GM20431 (cell line): ENCODE measurements around the gene PANX1.
"Not testable (repeated sequence)": the region's sequence is repeated elsewhere in the genome, so short reads cannot be mapped to it uniquely, and the experiment has no call there.

Source experiments
- in situ Hi-C: fragments of 300-500 bp; cut with MseI, MboI; formaldehyde crosslinking; loops from one replicate; pipeline ENCODE4 v1.15.0; 2020; ENCODE audit warnings: low sequenced_read_pairs; ENCODE audit not compliant: unreplicated experiment

Gene PANX1

DNA sequence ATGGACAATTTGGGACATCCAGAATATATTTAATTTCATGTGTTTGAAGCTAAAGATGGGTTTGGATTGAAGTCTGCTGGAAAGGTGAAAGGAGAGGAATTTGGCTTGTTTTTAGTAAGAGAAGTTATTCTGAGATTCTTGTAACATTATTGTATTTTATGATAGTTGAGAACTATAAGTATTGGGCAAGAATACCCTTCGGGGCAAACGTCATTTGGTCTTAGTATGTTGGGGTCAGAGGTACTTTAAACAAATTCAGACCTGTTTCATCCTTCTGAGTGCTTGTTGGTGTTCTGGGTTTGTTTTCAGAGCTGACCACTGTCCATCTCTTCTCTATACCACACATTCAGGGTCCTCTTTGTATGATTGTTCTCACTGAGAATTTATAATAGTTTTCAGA lies 19.5 kb downstream of the PANX1 start:
- in situ Hi-C loops: no loop called here

DNA sequence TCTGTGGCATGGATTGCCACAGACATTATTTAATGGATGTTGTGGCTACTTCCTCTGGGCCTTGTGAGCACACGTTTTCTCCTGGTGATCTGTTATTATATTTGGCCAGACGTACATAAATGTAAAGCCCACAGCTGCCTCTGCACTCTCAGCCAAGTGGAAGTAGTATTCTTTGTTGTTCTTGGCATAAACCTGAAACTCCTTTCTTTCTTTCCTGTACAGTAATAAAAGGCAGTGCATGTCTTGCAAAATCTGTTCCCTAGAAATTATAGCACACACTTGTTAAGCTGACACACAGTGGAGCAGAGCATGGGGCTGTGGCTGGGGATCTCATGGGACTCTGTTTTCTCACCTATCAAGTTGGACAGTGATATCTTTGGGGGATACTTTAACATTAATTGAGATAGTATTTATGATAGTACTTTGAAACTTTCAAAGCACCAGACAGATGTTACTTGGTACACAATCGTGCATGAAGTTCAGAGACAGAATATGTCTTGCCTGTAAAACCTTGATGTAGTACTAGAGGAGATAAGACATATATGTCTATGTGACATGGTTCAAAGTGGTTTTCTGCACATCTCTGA lies 20.9 kb downstream of the PANX1 start:
- in situ Hi-C loops: no loop called here

GRCh38 chr11:94150056-94150455 lies 21.4 kb downstream of the PANX1 start:
- in situ Hi-C loops: no loop called here

- in situ Hi-C loops: no loop called here
Measured at GRCh38 chr11:94150704-94151685, 22.4 kb downstream of the PANX1 start.

GRCh38 chr11:94151903-94152677 lies 23.4 kb downstream of the PANX1 start:
- in situ Hi-C loops: no loop called here

- in situ Hi-C loops: no loop called here
Measured at GRCh38 chr11:94152678-94153065, 24.0 kb downstream of the PANX1 start.

DNA sequence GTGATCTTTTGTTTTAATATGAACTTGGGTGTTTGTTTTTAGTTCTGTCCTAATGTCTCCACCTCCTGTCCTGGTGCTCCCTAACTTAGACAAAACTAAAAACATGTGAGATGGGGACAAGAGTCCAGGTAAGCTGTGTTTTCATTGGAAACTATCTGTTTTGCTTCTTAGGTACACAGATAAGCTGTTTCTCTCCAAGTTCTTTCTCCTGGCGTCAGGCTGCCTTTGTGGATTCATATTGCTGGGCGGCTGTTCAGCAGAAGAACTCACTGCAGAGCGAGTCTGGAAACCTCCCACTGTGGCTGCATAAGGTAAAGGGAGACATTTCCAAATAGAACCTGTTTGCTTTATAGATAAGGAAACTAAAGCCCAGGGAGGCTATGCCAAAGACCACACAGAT lies 24.7 kb downstream of the PANX1 start:
- in situ Hi-C loops: no loop called here

- in situ Hi-C loops: no loop called here
Measured at GRCh38 chr11:94154095-94154856, 25.6 kb downstream of the PANX1 start.

DNA sequence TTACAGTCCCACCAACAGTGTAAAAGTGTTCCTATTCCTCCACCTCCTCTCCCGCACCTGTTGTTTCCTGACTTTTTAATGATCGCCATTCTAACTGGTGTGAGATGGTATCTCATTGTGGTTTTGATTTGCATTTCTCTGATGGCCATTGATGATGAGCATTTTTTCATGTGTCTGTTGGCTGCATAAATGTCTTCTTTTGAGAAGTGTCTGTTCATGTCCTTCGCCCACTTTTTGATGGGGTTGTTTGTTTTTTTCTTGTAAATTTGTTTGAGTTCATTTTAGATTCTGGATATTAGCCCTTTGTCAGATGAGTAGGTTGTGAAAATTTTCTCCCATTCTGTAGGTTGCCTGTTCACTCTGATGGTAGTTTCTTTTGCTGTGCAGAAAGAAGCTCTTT lies 28.7 kb downstream of the PANX1 start:
- in situ Hi-C loops: not testable (repeated sequence)

GRCh38 chr11:94168882-94169281 lies 40.2 kb downstream of the PANX1 start:
- in situ Hi-C loops: no loop called here

DNA sequence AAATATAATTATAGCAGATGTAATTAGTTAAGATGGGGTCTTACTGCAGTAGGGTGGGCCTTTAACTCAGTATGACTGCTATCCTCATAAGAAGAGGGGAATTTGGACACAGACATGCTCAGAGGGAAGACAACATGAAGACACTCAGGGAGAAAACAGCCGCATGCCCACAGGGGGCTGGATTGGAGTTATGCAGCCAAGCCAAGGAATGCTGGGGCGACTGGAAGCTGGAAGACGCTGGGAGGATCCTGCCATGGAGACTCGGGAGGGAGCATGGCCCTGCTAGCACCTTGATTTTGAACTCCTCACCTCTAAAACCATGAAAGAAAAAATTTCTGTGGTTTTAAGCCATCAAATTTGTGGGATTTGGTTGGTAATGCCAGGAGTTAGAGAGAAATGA lies 40.9 kb downstream of the PANX1 start:
- in situ Hi-C loops: no loop called here

DNA sequence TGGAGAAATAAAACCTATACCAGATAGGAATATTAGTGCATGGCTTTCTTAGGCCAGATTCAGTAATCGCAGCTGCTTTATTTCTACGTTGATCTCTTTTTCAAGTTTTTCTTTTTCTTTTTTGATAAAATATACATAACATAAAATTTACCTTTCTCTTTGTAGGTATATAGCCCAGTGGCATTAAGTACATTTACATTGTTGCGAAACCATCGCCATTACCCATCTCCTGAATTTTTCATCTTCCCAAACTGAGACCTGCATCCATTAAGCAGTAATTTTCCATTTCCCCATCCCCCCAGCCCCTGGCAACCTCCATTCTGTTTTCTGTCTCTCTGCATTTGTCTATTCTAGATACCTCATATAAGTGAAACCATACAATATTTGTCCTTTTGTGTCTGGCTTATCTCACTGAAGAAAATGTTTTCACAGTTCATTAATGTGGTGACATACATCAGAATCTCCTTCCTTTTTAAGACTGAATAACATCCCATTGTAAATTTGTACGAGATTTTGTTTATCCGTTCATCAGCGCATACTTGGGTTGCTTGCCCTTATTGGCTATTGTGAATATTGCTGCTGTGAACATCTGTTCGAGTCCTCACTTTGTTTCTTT lies 41.4 kb downstream of the PANX1 start:
- in situ Hi-C loops: no loop called here

- in situ Hi-C loops: no loop called here
Measured at GRCh38 chr11:94170953-94171352, 42.3 kb downstream of the PANX1 start.

- in situ Hi-C loops: no loop called here
Measured at GRCh38 chr11:94171693-94172440, 43.2 kb downstream of the PANX1 start.

DNA sequence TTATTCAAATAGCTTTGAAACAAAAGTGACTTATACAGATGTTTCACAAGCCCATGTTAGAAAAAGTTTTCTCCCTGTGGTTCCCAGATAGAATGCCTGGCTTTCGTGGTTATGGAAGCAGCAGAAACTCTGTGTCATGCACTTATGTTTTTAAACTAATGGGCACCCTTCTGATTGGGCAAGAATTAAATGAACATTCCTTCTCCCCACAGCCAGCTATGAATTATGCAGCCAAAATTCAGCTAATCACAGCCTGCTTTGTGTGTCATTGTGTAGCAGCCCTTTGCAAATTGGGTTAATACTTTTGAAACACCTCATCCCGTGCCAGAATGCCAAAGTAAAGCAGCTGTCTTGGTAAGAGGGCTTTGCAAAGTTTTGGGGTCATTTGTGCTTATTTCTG lies 46.9 kb downstream of the PANX1 start:
- in situ Hi-C loops: no loop called here

DNA sequence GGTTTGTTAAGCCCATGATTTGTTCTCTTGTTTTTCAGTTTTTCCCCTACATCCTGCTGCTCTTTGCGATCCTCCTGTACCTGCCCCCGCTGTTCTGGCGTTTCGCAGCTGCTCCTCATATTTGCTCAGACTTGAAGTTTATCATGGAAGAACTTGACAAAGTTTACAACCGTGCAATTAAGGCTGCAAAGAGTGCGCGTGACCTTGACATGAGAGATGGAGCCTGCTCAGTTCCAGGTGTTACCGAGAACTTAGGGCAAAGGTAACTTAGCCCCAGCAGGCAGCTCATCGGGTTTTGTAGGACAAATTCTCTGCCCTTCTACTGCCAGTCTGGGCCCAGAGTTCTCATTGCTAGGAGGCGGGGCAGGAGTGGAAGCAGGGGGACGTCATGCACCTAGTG lies 49.7 kb downstream of the PANX1 start:
- in situ Hi-C loops: no loop called here

GRCh38 chr11:94179696-94180095 lies 51.1 kb downstream of the PANX1 start:
- in situ Hi-C loops: no loop called here

DNA sequence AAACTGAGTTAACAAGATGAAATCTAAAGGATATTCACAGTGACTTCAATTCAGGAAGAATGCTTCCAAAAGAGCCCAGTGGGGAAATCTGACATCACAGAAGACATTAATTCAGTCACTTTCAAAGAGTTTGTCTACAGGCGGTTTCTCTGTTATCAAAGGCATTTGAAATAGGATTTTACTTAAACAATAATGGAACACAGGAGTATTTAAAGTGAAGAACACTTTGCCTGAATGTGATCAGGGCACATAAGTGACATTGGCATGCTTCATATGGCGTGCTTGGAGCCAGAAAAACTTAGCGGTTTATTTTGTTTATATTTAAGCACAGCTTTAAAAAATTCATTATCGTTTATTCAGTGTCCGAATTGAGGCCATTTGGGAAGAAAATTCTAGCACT lies 52.9 kb downstream of the PANX1 start:
- in situ Hi-C loops: no loop called here

GRCh38 chr11:94181943-94182342 lies 53.3 kb downstream of the PANX1 start:
- in situ Hi-C loops: no loop called here
